ENCODE data around the gene PSMA1.
A peak's percentile ranks its signal among the peaks of the same experiment; 100 is the strongest.
"Not testable (repeated sequence)": the region's sequence is repeated elsewhere in the genome, so short reads cannot be mapped to it uniquely, and the experiment has no call there.

PSMA1 gene

DNA sequence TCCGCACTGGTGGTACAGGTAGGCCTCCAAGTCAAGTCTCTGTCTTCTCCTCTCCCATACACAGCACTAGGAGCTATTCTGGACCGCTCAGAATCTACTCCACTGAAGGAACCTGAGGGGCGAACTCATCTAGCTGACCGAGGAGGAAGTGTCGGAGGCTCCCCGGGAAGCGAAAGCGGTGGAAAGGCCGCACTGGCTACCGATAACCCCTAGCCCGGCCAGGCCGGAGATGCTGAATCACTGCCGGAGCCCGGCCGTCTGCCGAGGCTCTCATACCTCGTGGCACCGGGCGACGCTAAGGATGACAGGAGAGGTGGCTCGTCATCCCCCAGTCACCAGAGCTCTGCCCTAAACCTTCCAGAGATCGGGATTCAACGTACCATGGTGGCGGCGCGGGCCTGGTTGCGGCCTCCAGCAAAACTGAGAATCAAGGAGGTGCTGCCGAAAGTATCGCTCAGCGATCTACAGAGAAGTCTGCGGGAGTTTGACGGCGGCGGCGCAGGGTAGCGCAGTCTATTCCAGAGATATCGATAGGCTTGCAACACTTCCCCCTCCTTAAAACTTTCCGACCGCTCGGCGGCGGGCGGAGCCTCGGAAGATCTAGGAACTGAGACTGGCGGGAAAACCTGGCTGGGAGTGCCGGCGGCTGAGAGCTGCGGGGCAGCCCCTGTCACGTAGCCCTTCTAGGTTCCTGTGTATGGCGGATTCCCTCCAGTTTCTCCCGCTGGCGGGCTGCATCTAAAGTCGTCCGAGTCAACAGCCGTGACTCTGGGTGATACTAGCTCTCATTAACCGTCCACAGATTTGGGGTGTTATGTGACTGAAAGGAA is at the start of gene PSMA1:
PSMA1 (minus strand) TSS at position 470 of the 830 bp plus-strand sequence; CDS start at position 383, 87 bp downstream.
- peak; percentile 90 for DNase-seq (ENCODE audit: low read depth)

DNA sequence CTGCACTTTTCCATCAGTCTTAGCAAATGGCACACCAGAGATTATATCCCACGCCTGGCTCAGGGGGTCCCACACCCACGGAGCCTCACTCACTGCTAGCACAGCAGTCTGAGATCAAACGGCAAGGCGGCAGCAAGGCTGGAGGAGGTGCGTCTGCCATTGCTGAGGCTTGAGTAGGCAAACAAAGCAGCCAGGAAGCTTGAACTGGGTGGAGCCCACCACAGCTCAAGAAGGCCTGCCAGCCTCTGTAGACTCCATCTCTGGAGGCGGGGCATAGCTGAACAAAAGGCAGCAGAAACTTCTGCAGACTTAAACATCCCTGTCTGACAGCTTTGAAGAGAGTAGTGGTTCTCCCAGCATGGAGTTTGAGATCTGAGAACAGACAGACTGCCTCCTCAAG is 49.3 kb upstream of the PSMA1 start:
- DNase-seq (ENCODE audit: low read depth) = not testable (repeated sequence)

DNA sequence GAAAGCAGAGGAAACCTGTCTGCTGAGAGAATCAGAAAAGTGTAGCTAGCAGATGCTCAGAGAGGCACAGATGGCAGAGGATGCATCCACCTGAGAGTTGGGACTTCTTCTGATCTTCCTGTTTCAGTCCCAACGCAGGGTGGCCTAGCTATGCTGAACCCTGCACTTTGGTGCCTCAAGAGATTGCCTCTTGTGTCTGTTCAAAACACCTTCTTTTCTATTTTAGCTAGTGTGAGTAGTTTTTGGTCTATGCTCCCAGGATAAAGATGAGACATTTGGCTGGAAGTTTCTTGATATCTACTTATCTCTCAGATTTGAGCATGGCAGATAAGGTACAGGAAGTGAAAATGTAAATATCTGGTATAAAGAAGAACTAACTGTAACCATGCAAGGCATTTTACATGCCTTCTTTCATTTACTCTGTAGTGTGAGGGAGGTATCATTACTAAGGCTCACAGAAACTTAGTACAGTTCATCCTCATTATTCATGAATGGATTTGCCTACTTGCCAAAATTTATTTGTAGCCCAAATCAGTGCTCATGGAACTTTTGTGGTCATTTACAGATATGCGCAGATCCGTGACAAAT is 47.0 kb upstream of the PSMA1 start:
- no peak for DNase-seq (ENCODE audit: low read depth)

DNA sequence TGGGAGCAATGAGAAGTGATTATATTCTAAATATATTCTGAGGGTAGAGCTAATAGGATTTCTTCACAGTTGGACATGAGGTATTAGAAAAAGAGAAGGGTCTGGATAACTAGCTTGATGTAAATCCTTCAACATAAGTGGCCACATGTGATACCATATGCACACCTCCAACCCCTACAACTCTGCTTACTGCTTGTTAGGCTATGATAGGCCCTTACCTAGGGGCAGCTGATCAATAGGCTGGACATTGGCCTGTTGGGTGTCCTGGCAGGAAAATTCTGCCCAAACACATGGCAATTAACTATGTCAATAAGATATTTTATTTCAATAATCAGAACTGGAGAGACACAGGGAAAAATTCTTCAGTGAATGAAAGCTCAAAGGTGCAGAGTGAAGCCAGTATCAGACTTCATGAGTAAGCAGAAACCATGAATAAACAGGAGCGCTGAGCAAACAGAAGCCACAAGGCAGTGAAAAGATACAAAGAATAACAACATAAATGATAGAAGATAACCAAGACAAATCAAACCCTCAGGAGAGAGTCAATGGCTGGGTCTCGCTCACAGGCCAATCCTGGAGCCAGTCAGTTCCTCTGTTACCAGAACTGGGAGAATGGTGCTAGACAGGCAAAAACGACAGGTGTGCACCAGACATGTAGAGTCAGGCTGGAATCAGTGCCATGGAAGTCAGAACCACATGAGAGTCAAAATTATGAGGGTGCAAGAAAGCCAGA is 46.3 kb upstream of the PSMA1 start:
- no peak for DNase-seq (ENCODE audit: low read depth)

DNA sequence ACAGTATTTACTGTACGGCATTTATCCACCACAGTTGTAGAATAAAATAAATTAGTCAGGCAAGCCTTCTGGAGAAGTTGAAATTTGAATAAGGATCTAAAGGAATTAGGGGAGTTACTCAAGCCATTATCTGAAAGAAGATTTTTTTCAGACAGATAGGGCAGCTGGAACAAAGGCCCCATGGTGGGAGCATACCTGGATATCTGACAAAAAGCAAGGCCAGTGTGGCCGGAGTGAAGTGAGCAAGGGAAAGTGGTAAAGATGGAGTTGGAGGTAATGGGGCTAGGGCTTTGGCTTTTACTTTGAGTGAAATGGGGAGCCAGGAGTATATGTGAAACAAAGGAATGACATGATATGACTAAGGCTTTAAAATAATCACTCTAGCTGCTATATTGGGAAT is 45.7 kb upstream of the PSMA1 start:
- no peak for DNase-seq (ENCODE audit: low read depth)

DNA sequence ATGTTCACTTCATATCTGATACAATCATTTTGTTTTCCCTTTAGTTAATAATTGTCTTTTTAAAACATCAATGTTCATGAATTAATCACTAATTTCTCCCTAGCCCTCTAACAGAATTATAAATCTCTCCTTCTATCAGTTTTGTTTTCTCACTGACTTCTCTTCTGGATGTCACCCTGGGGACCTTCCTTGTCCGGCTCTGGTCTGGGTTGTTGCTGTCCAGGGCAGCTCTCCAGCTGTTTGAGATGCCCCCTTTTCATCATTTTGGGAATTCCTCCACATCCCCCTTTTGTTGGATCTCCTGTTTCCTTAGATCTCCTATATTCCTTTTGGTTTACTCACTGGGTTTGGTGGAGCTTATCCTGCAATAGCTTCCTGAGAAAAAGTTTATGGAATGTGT is 35.6 kb upstream of the PSMA1 start:
- no peak for DNase-seq (ENCODE audit: low read depth)

DNA sequence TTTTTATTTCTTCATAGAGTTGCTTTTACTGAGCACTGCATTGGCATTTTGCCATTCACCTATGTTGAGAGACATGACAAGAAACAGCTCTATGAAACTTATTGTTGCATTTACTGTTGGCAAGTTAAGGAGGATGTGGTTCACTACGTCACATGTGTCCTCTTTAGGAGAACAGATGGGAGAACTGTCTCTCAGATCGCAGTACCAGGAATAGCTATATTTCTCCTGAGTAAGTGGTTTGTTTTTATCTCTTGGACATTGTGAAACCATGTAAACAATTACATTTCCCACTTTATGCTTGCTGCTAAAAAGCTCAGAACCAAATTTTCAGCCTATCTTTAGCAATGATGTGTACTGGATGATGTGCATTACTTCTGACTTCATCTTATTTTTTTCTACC is 34.8 kb upstream of the PSMA1 start:
- DNase-seq (ENCODE audit: low read depth) = no peak

DNA sequence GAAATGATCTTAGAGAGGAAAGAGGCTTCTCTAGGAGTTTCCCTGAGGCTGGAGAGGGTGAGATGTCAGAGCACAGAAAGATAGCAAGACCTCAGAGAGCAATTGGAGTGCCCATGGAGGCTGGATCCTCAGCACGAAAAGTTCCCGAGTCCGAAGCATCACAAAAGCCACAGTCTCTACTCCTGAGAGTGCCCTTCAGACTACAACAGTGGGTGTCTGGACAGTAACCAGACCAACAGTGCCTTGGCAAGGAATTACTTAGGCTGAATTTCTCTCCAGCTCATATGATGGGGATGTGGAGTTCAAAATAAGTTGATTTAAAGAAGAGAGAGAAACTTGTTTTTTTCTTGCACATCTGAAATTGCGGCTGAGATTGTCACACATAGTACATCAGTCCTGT is 31.9 kb upstream of the PSMA1 start:
- DNase-seq (ENCODE audit: low read depth) = no peak

DNA sequence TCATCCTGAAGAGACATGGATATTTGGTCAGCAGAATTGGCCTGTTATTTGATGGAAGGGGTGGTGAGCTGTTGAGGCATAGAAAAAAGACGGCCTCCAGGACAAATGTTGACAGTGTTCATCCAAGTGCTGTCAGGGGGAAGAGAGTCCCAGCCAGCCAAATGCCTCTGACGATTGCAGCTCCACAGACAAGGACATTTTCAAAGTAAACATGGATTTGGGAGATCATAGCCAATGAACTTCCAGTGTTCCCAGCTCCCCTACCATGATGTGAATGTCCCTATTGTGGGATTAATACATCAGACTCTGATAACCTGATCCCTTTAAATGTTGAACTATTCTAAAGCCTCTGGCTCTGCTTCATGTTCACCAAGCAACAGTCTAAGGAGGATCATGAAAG is 31.2 kb upstream of the PSMA1 start:
- DNase-seq (ENCODE audit: low read depth) = no peak

DNA sequence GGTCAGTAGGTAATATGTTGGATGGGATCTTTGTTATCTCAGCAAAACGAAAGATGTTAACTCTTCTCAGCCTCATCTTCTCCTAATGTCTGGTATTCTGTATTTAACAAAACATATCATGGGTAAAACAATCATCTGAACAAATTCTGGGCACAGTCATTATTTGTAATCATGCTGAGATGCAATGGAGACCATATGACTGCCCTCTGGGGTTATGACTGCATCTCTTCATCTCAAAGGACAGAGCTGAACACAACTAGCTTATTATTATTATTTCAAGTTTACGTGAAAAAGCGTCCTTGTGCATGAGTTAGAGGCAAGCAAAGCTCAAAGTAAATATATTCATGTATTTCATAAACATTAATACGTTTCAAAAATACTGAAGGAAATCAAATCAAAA is 29.7 kb upstream of the PSMA1 start:
- no peak for DNase-seq (ENCODE audit: low read depth)

DNA sequence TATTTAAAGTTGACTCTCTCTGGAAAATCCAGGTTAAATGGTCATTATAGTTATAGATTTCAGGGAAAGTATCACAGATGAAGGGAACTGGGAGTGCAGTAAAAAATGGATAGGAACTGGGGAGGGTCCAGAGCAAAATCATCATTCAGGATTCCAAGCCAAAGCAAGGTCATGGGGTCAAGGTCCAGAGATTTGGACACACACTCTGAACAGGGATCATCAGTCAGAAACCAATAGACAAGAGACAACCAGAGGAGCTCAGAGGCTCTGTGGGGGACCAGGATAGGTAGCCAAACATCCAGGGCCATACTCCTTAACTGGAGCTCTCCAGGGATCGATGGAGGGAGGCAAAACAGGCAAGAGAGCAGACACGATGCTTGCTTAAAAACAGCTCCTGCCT is 27.3 kb upstream of the PSMA1 start:
- DNase-seq (ENCODE audit: low read depth) = no peak

DNA sequence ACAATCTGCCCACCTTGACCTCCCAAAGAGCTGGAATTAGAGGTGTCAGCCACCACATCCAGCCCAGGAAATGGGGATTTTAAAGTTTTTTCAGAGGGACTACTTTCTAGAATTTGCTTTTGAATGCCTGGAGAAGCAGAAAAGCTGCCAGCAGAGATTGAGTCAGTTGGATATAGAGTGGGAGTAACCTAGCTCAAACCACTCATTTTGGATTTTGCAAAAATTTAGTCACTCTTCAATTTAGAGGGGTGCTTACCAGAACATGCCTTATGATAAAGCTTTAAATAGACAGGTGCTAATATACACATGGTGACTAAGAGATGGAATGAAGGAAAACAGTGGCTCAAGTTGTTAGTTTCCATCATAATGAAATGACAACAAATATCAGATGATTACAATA is 26.5 kb upstream of the PSMA1 start:
- no peak for DNase-seq (ENCODE audit: low read depth)

DNA sequence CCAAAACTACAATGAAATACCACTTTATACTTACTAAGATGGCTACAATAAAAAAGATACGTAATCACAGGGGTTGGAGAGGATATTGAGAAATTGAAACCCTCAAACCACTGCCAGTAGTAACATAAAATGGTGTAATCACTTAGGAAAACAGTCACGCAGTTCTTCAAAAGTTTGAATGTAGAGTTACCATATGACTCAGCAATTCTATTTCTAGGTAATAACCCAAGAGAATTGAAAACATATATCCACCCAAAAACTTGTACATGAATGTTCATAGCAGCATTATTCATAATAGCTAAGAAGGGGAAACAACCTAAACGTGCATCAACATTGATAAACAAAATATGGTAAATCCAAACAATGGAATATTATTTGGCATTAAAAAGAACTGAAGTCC is 24.4 kb upstream of the PSMA1 start:
- no peak for DNase-seq (ENCODE audit: low read depth)

DNA sequence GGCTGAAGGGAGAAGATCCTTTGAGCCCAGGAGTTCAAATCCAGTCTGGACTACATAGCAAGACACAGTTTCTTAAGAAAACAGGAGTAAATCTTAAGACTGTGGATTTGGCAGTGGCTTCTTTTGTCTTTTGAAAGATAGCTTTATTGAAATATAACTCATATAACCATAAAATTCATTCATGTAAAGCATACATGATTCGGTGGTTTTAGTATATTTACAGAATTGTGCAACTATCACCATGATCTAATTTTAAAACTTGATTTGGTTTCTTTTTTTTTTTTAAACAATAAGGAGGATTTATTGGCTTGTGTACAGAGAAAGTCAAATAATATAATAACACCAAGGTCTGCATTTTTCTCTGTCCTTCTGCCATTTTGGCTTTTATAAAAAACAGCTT is 23.1 kb upstream of the PSMA1 start:
- DNase-seq (ENCODE audit: low read depth) = no peak

DNA sequence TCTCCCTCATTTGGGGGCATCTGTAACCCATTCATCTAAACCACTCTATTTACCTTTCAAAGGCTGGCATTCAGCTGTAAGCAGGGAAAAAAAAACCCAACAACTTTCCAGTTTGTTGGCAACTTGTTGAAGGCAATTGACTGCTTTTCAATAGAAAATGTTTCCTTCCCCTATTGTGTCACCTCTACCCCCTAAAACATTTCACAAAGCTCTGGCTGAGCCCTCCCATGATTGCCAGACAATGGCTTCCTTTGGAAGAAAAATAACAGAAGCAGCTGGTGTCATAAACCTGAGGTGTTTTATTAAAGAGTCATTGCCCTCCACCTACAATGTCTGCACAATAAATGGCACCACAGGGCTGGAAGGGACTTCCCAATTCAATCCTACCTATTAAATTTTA is 22.1 kb upstream of the PSMA1 start:
- DNase-seq (ENCODE audit: low read depth) = no peak

DNA sequence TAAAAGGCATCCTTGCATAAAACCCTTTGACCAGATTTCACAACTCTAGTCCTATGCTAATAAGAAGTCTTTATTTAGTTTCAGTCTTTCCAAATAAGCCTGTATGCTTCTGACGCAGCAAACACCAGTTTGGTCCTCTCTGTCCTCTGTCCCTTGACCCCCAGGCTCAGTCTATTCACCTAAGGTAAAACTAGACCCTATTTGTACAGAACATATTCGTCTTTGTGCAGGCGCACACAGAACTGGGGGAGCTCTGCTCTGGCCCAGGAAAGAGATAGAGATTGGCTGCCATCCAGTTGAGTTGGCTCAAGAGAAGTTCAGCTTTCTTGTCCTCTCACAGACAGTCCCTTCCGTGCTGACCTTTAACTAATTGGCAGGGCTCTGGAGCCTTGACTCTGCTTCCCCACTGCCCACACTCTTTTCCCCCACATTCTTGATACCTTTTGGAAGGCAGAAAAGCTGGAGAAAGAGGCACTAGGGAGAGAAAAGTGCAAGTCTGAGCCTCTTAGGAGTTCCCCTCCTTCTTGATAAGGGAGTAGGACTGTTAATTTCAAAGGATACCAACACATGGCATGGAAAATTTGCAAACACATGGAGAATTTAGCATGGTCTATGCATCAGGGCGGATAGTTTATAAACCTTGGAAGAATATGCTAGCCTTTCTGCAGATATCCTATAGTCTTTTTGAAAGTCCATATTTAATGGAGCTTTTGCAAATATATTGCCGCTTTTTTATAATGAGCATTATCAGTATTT is 21.2 kb upstream of the PSMA1 start:
- no peak for DNase-seq (ENCODE audit: low read depth)

DNA sequence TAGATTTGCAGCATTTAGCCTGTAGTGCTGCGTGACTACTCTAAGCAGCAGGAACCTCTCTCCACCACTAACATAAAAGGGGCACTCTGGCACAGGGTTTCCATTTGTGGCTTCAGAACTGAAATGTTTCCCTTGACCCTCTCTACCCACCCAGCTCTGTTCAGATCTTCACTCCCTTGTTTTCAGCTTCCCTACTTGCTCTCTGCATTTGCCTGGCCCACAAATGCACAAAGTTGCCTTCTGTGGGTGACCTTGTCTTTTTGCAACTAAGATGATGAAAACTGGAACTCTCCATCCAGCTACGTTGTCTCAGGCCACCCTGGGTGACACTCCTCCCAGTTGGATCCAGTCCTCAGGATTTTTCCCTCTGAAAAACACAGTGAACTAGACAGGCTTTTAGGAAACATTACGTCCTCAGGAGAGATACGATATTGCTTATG is 19.8 kb upstream of the PSMA1 start:
- no peak for DNase-seq (ENCODE audit: low read depth)

DNA sequence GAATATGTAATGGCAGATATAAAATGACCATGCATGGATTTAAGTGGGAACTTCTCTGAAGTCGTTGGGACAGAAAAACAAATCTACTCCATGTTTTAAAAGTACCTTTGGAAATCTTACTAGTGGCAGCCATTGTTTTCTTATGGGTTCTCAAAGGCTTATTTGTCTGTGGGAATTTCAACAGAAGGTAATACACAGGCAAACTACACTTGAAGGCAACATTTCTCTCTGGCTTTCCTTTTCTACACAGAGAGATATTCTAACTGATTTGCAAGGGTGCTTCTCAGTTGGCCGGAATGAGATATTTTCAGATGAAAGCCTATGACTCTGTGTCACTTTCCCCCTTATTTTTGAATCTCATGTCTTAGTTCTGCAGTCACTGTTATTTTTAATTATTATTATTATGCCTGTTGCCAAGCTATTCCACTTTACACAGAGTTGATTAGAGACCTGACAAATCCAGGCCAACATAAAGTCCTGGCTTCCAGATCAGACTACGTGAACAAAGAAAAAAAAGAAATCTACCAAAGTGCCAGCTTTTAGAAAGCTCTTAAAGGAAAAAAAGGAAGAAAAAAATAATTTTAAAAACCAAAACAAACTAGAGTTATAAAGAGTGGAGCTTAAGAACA is 18.9 kb upstream of the PSMA1 start:
- no peak for DNase-seq (ENCODE audit: low read depth)

DNA sequence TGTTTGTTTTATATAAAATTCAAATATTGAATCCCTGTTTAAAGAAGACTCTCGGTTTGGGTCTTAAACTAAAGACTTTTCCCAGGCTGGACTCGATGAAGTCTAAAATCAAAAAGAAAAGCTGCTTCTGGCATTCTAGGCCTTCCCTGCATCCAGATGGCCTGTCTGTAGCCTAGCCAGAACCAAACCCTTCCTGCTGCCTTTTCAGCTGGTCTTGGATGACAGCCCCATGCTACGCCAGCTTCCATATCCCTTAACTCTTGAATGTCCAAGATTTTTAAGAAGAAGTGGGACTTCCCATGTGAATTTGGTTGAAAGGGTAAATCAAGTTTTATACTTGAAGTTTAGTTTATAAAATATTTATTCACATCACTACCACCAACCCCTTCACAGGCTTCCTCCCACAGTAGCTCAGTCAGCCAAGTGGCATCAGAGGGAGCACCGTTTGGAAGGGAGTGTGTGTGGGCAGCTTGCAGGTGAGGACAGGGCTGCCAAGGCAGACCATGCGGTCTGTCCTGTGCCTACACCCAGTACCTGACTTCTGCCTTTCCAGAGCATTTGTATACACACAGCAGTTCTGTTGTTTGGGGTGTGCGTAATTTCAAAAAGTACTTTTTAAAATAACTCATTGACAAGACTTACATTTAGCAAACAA is 18.2 kb upstream of the PSMA1 start:
- no peak for DNase-seq (ENCODE audit: low read depth)

DNA sequence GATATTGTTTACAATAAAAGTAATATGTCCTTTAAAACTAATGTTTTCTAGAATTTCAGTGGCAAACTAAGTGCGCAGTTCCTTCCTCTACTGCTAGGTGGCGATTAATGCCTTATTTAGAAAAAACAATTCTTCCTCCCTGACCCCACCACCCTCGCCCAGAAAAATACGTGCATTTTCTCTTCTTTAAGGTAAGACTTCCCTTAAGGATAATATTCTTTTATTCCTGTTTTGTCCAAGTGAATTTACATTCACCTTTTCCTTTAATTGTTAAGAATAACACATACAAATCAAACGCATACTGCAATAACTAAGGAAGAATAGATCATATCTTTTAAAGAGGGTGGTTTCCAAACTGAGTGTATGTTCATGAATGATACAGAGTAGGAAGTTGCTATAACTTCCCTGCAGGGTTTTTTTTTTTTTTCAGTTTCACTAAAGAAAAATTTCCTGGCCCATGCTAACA is 17.0 kb upstream of the PSMA1 start:
- no peak for DNase-seq (ENCODE audit: low read depth)

DNA sequence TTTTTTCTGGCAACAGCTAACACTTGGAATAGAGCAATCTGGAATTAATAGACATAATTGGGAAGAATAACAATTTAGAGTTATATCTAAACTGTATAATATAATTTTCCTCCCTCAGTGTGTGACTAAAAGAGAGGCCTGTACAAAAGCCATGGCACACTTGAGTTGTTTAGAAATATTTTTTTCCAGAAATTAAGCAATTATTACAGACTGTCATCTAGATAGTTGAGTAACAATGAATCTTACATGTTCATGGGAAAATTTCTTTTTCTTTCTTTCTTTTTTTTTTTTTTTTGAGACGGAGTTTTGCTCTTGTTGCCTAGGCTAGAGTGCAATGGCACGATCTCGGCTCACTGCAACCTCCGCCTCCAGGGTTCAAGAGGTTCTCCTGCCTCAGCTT is 15.0 kb upstream of the PSMA1 start:
- not testable (repeated sequence) for DNase-seq (ENCODE audit: low read depth)

Data from CMK (cell line).